GM12878 (cell line): Measurements from ENCODE around the gene ANKRD65.

Experiments
- BCL11A ChIP-seq: IDR thresholded peaks from 2 replicates; pipeline ENCODE4 v1.6.1; 2011; ENCODE audit warnings: low read depth, low read length
- CHD2 ChIP-seq: IDR thresholded peaks from 2 replicates; pipeline ENCODE4 v1.6.1; 2011; ENCODE audit warnings: low read depth, low read length, improper control_type of control experiment, borderline replicate concordance
- CTCF ChIP-seq, 3 experiments: IDR thresholded peaks in 2 of 3; conservative IDR thresholded peaks in 1 of 3; 2 replicates each; pipeline ENCODE4 v1.5.1; 2011; ENCODE audit warnings: low read depth in 3 of 3, low read length in 3 of 3, mild to moderate bottlenecking in 3 of 3, control low read depth in 2 of 3, moderate library complexity in 2 of 3, inconsistent platforms in 1 of 3, mixed read lengths in 1 of 3; ENCODE audit not compliant: control insufficient read depth in 2 of 3, insufficient read depth in 1 of 3; ENCODE audit errors: extremely low read depth in 1 of 3
- ETV6 ChIP-seq, 2 experiments: fragments of 450-650 bp in 1 of 2; IDR thresholded peaks in 1 of 2; conservative IDR thresholded peaks in 1 of 2; 2 replicates each; pipeline ENCODE4 v1.6.1; 2014; ENCODE audit warnings: antibody characterized with exemption in 1 of 2, borderline replicate concordance in 1 of 2, low read depth in 1 of 2, mild to moderate bottlenecking in 1 of 2, moderate library complexity in 1 of 2
- EZH2 ChIP-seq: IDR thresholded peaks from 2 replicates; pipeline ENCODE4 v1.6.1; 2012; ENCODE audit warnings: low read depth, mild to moderate bottlenecking, control low read depth, inconsistent platforms, low read length, borderline replicate concordance; ENCODE audit not compliant: control insufficient read depth
- JUNB ChIP-seq: IDR thresholded peaks from 2 replicates; pipeline ENCODE4 v1.6.1; 2016; ENCODE audit warnings: antibody characterized with exemption, mild to moderate bottlenecking
- MAX ChIP-seq: IDR thresholded peaks from 2 replicates; pipeline ENCODE4 v1.6.1; 2012; ENCODE audit warnings: low read depth, low read length, improper control_type of control experiment
- MXI1 ChIP-seq: fragments of 150-350 bp; IDR thresholded peaks from 2 replicates; pipeline ENCODE4 v1.6.1; 2011; ENCODE audit warnings: low read depth, mild to moderate bottlenecking, inconsistent platforms, low read length, improper control_type of control experiment
- RAD51 ChIP-seq: fragments of 450-650 bp; IDR thresholded peaks from 2 replicates; pipeline ENCODE4 v1.6.1; 2016; ENCODE audit warnings: moderate library complexity, mild to moderate bottlenecking, inconsistent platforms
- USF2 ChIP-seq: IDR thresholded peaks from 2 replicates; pipeline ENCODE4 v1.6.1; 2011; ENCODE audit warnings: low read depth, low read length, improper control_type of control experiment, borderline replicate concordance
- YY1 ChIP-seq: IDR thresholded peaks from 2 replicates; pipeline ENCODE4 v1.6.1; 2011; ENCODE audit warnings: low read depth, mild to moderate bottlenecking, low read length
- ZNF274 ChIP-seq: IDR thresholded peaks from one replicate; pipeline ENCODE4 v1.8.0; 2011; ENCODE audit not compliant: insufficient read length, insufficient read depth
- TF ChIP-seq, protein P1 (sequence below): fragments of 450-650 bp; IDR thresholded peaks from 2 replicates; pipeline ENCODE4 v1.6.1; 2017; ENCODE audit warnings: mild to moderate bottlenecking, moderate library complexity

GRCh38 chr1:1449099-1449739, 28.1 kb upstream of the ANKRD65 start, which contains the start of gene ATAD3C:
- TF ChIP-seq MXI1, result no peak
- TF ChIP-seq ETV6 (conservative IDR thresholded peaks at IDR 0.05 in 1 of 2, IDR thresholded peaks at IDR 0.05 in 1 of 2; ENCODE audit: borderline replicate concordance in 1 of 2, low read depth in 1 of 2), result no peak
- no peak for TF ChIP-seq RAD51
- TF ChIP-seq MAX, result no peak
- TF ChIP-seq BCL11A, result no peak
- no peak for TF ChIP-seq CHD2
- TF ChIP-seq, protein P1, sequence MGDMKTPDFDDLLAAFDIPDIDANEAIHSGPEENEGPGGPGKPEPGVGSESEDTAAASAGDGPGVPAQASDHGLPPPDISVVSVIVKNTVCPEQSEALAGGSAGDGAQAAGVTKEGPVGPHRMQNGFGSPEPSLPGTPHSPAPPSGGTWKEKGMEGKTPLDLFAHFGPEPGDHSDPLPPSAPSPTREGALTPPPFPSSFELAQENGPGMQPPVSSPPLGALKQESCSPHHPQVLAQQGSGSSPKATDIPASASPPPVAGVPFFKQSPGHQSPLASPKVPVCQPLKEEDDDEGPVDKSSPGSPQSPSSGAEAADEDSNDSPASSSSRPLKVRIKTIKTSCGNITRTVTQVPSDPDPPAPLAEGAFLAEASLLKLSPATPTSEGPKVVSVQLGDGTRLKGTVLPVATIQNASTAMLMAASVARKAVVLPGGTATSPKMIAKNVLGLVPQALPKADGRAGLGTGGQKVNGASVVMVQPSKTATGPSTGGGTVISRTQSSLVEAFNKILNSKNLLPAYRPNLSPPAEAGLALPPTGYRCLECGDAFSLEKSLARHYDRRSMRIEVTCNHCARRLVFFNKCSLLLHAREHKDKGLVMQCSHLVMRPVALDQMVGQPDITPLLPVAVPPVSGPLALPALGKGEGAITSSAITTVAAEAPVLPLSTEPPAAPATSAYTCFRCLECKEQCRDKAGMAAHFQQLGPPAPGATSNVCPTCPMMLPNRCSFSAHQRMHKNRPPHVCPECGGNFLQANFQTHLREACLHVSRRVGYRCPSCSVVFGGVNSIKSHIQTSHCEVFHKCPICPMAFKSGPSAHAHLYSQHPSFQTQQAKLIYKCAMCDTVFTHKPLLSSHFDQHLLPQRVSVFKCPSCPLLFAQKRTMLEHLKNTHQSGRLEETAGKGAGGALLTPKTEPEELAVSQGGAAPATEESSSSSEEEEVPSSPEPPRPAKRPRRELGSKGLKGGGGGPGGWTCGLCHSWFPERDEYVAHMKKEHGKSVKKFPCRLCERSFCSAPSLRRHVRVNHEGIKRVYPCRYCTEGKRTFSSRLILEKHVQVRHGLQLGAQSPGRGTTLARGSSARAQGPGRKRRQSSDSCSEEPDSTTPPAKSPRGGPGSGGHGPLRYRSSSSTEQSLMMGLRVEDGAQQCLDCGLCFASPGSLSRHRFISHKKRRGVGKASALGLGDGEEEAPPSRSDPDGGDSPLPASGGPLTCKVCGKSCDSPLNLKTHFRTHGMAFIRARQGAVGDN, result no peak
- no peak for TF ChIP-seq CTCF (IDR thresholded peaks at IDR 0.05 in 2 of 3, conservative IDR thresholded peaks at IDR 0.05 in 1 of 3; ENCODE audit: control insufficient read depth in 2 of 3, extremely low read depth in 1 of 3, insufficient read depth in 1 of 3, low read depth in 3 of 3, low read length in 3 of 3)
- no peak for TF ChIP-seq USF2
- TF ChIP-seq ZNF274, result no peak
- no peak for TF ChIP-seq YY1
- TF ChIP-seq EZH2, result no peak
- no peak for TF ChIP-seq JUNB
